Kidney (tissue), 14 donors: ENCODE results near the gene TOPAZ1. TPM values are rescaled to one million over a fixed set of nuclear protein-coding genes. Genes with fewer than 3 reads are reported as not detected.

Source experiments
- DNase-seq, 5 donors: peaks; one replicate each; pipeline ENCODE4 v3.0.0-alpha.2; 2013 to 2020
- FAIRE-seq: peaks from 2 replicates; lab custom pipeline; 2012; peaks lifted over from hg19 to GRCh38; lab: Jason Lieb, UNC
- H3K27ac ChIP-seq, 2 donors: one replicate each; pipeline ENCODE4 v1.7.0; 2013; ENCODE audit warnings: low read depth in 2 of 2, low read length in 2 of 2, inconsistent platforms in 1 of 2
- H3K27me3 ChIP-seq: one replicate; pipeline ENCODE4 v1.7.1; 2013; ENCODE audit warnings: low read length, inconsistent platforms; ENCODE audit not compliant: control insufficient read depth, insufficient read depth
- H3K36me3 ChIP-seq, 3 donors: one replicate each; pipeline versions ENCODE4 v1.7.0 to v1.7.1; 2013; ENCODE audit warnings: low read length in 3 of 3, control low read depth in 1 of 3, inconsistent platforms in 1 of 3; ENCODE audit not compliant: insufficient read depth in 3 of 3, control insufficient read depth in 2 of 3
- H3K4me1 ChIP-seq, 3 donors: one replicate each; pipeline versions ENCODE4 v1.7.0 to v1.7.1; 2013; ENCODE audit warnings: low read length in 3 of 3, inconsistent platforms in 1 of 3, low read depth in 1 of 3; ENCODE audit not compliant: control insufficient read depth in 2 of 3, insufficient read depth in 2 of 3
- H3K4me3 ChIP-seq, 3 donors: one replicate each; pipeline versions ENCODE4 v1.7.0 to v1.8.1; 2013; ENCODE audit warnings: low read length in 3 of 3, control low read depth in 1 of 3, inconsistent platforms in 1 of 3
- H3K9ac ChIP-seq, 3 donors: one replicate each; pipeline versions ENCODE4 v1.7.0 to v1.7.1; 2013; ENCODE audit warnings: low read length in 3 of 3, control low read depth in 1 of 3, inconsistent platforms in 1 of 3
- H3K9me3 ChIP-seq, 3 donors: one replicate each; pipeline versions ENCODE4 v1.7.0 to v1.7.1; 2013; ENCODE audit warnings: low read length in 3 of 3, control low read depth in 1 of 3, inconsistent platforms in 1 of 3; ENCODE audit not compliant: control insufficient read depth in 2 of 3, insufficient read depth in 1 of 3
- intact Hi-C: fragments of 100-400 bp; cut with DNase I; formaldehyde crosslinking; loops from one replicate; pipeline ENCODE4 v1.11.1; 2022
- polyA plus RNA-seq: library from polyadenylated mRNA; stranded (reverse); fragments of 350-450 nt; fragmentation: Illumina TruSeq; extraction: RNeasy Lipid Tissue Mini Kit (QIAGEN cat#74804); gene quantifications from one replicate; pipeline ENCODE4 v1.2.3, GENCODE V29; 2014; ENCODE audit warnings: low read depth, low replicate concordance; ENCODE audit not compliant: insufficient read depth
- total RNA-seq: library from RNA; stranded (reverse); fragmentation: NEBNext Ultra II Directional; extraction: Animal tissue kit (Norgen Biotek cat#: 25700); gene quantifications from one replicate; pipeline ENCODE4 v1.2.1, GENCODE V29; 2021
- TF ChIP-seq, protein P1 (sequence below): IDR thresholded peaks from 3 replicates; pipeline ENCODE4 v1.5.1; 2012; ENCODE audit warnings: mild to moderate bottlenecking, moderate library complexity, borderline replicate concordance; ENCODE audit not compliant: insufficient read depth; ENCODE audit errors: extremely low read depth
- donor health status: control.
- donor health status: control.
- donor health status: control.
- donor health status: control.
- donor health status: control.
- donor health status: DM: yes; HTN: yes; CAD: no.
- donor health status: Normal renal cell carcinoma (clear cell type).

Gene TOPAZ1
- total and polyA plus RNA-seq, 2 donors from 2014 or later = not detected

- DNase-seq (no peak), FAIRE-seq (no peak)
- TF ChIP-seq, protein P1, sequence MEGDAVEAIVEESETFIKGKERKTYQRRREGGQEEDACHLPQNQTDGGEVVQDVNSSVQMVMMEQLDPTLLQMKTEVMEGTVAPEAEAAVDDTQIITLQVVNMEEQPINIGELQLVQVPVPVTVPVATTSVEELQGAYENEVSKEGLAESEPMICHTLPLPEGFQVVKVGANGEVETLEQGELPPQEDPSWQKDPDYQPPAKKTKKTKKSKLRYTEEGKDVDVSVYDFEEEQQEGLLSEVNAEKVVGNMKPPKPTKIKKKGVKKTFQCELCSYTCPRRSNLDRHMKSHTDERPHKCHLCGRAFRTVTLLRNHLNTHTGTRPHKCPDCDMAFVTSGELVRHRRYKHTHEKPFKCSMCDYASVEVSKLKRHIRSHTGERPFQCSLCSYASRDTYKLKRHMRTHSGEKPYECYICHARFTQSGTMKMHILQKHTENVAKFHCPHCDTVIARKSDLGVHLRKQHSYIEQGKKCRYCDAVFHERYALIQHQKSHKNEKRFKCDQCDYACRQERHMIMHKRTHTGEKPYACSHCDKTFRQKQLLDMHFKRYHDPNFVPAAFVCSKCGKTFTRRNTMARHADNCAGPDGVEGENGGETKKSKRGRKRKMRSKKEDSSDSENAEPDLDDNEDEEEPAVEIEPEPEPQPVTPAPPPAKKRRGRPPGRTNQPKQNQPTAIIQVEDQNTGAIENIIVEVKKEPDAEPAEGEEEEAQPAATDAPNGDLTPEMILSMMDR = no peak
- Histone ChIP-seq H3K9me3 (no peaks in the 10 kb centered on the region), H3K27me3 (no peaks in the 10 kb centered on the region), H3K27ac (no peak overlapping the region), H3K36me3 (no peaks in the 10 kb centered on the region), H3K4me3 (no peak overlapping the region), H3K4me1 (no peaks in the 10 kb centered on the region), H3K9ac (no peak overlapping the region)
- intact Hi-C loops = no loop called here
Observed at GRCh38 chr3:44329946-44330345, 88.3 kb downstream of the TOPAZ1 start.

DNA sequence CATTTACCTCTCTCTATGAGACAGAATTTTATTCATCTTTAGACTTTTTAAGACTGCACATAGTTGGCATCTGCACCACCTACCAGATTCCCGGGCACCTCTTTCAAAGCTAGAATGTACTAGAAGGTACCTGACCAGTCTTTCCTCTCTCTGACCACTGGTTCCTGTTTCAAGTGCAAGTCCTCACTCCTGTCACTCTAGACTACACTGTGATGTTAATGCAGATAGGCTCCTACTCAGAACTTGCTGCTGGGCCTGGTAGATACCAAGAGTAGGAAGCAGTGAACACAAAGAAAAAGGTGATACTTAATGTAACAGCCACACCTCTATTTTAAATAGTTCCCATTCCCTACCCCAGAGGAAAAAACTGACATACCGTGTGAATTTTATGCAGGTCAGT is 88.8 kb downstream of the TOPAZ1 start:
- intact Hi-C loops = no loop called here
- TF ChIP-seq, protein P1 = no peak
- H3K36me3 ChIP-seq = no peaks in the 10 kb centered on the region
- no peaks in the 10 kb centered on the region for H3K4me1 ChIP-seq
- no peak overlapping the region for H3K4me3 ChIP-seq
- H3K27me3 ChIP-seq = no peaks in the 10 kb centered on the region
- no peak overlapping the region for H3K27ac ChIP-seq
- FAIRE-seq (no peak), DNase-seq (no peak)
- H3K9me3 ChIP-seq = no peaks in the 10 kb centered on the region
- H3K9ac ChIP-seq = no peak overlapping the region

GRCh38 chr3:44334326-44334725 is 92.6 kb downstream of the TOPAZ1 start:
- intact Hi-C loops = no loop called here
- no peak for DNase-seq
- H3K4me1 ChIP-seq = peaks cover 3 to 5% (median 5%) of the 10 kb centered on the region in 3 donors
- TF ChIP-seq, protein P1 = no peak
- no peak overlapping the region for H3K9ac ChIP-seq
- no peaks in the 10 kb centered on the region for H3K9me3 ChIP-seq
- no peaks in the 10 kb centered on the region for H3K36me3 ChIP-seq
- no peak for FAIRE-seq
- no peaks in the 10 kb centered on the region for H3K27me3 ChIP-seq
- H3K4me3 ChIP-seq = no peak overlapping the region
- H3K27ac ChIP-seq = no peak overlapping the region

GRCh38 chr3:44337248-44337785 is 95.6 kb downstream of the TOPAZ1 start:
- FAIRE-seq (no peak), DNase-seq (peak in 3 of 5 donors; percentile 14 to 58 (median 48))
- Histone ChIP-seq H3K27ac (peak overlapping the region; percentile 97 to 98), H3K4me3 (peak overlapping the region; percentile 79 to 99 (median 93)), H3K4me1 (peaks cover 3 to 8% (median 5%) of the 10 kb centered on the region in 3 donors), H3K9ac (peak overlapping the region; percentile 56 to 95 (median 65)), H3K36me3 (no peaks in the 10 kb centered on the region), H3K9me3 (no peaks in the 10 kb centered on the region), H3K27me3 (no peaks in the 10 kb centered on the region)
- TF ChIP-seq, protein P1 = no peak
- intact Hi-C loops = no loop called here
